NCI-H128 (cell line): ENCODE data around the gene ATP11A.

Source experiments
- DNase-seq: peaks from one replicate; lab custom pipeline; 2025; ENCODE audit not compliant: unreplicated experiment; lab: John Stamatoyannopoulos, UW

Gene ATP11A

GRCh38 chr13:112756967-112757758 is 67.3 kb downstream of the ATP11A start:
- no peak for DNase-seq

- DNase-seq: no peak
Observed at GRCh38 chr13:112757759-112758086, 67.9 kb downstream of the ATP11A start.

- DNase-seq: no peak
Observed at GRCh38 chr13:112759053-112759452, 69.2 kb downstream of the ATP11A start.

- DNase-seq: no peak
Observed at GRCh38 chr13:112759827-112760226, 70.0 kb downstream of the ATP11A start.

- DNase-seq: no peak
Observed at GRCh38 chr13:112760435-112760834, 70.6 kb downstream of the ATP11A start.

GRCh38 chr13:112760931-112761330 is 71.1 kb downstream of the ATP11A start:
- DNase-seq: no peak

- no peak for DNase-seq
Observed at GRCh38 chr13:112761701-112762689, 72.2 kb downstream of the ATP11A start.

- DNase-seq: no peak
Observed at GRCh38 chr13:112762690-112763080, 72.8 kb downstream of the ATP11A start.

GRCh38 chr13:112764028-112764427 is 74.2 kb downstream of the ATP11A start:
- DNase-seq: no peak

- no peak for DNase-seq
Observed at GRCh38 chr13:112764864-112765561, 75.2 kb downstream of the ATP11A start.

- no peak for DNase-seq
Observed at GRCh38 chr13:112765731-112766130, 75.9 kb downstream of the ATP11A start.

- DNase-seq: no peak
Observed at GRCh38 chr13:112766336-112766735, 76.5 kb downstream of the ATP11A start.

GRCh38 chr13:112767506-112768471 is 78.0 kb downstream of the ATP11A start:
- no peak for DNase-seq

GRCh38 chr13:112768795-112769481 is 79.1 kb downstream of the ATP11A start:
- no peak for DNase-seq

GRCh38 chr13:112769615-112770014 is 79.8 kb downstream of the ATP11A start:
- DNase-seq: no peak

GRCh38 chr13:112770504-112770903 is 80.7 kb downstream of the ATP11A start:
- DNase-seq: no peak

GRCh38 chr13:112771139-112771876 is 81.5 kb downstream of the ATP11A start:
- no peak for DNase-seq

GRCh38 chr13:112771877-112772538 is 82.2 kb downstream of the ATP11A start:
- DNase-seq: no peak

- DNase-seq: no peak
Observed at GRCh38 chr13:112772539-112772909, 82.7 kb downstream of the ATP11A start.
